Measurements from ENCODE around the gene TMTC1. TPM values are rescaled to one million over a fixed set of nuclear protein-coding genes. Genes with fewer than 3 reads are reported as not detected.

TMTC1 gene
- total RNA-seq, 4 donors from 2014 or later = 7.4 to 25.6 (median 15.4) TPM

- Histone ChIP-seq H3K9me3 (no peaks in the 10 kb centered on the region), H3K27ac (no peak overlapping the region), H3K4me1 (no peaks in the 10 kb centered on the region), H3K27me3 (no peaks in the 10 kb centered on the region), H3K4me3 (no peak overlapping the region), H3K36me3 (no peaks in the 10 kb centered on the region)
- no peak for TF ChIP-seq CTCF (IDR thresholded peaks at IDR 0.05)
- TF ChIP-seq POLR2A (IDR thresholded peaks at IDR 0.05) = no peak
- no peak for DNase-seq
Measured at GRCh38 chr12:29533815-29534489, 249.8 kb downstream of the TMTC1 start.

- no peak for DNase-seq
- Histone ChIP-seq H3K27ac (no peak overlapping the region), H3K9me3 (no peaks in the 10 kb centered on the region), H3K36me3 (no peaks in the 10 kb centered on the region), H3K27me3 (no peaks in the 10 kb centered on the region), H3K4me1 (no peaks in the 10 kb centered on the region), H3K4me3 (no peak overlapping the region)
- TF ChIP-seq POLR2A (IDR thresholded peaks at IDR 0.05) (no peak), CTCF (IDR thresholded peaks at IDR 0.05) (no peak)
Measured at GRCh38 chr12:29531471-29531870, 252.3 kb downstream of the TMTC1 start.

- no peak for TF ChIP-seq CTCF (IDR thresholded peaks at IDR 0.05)
- no peak for TF ChIP-seq POLR2A (IDR thresholded peaks at IDR 0.05)
- H3K4me3 ChIP-seq = no peak overlapping the region
- H3K27me3 ChIP-seq = no peaks in the 10 kb centered on the region
- no peak for DNase-seq
- H3K4me1 ChIP-seq = no peaks in the 10 kb centered on the region
- H3K9me3 ChIP-seq = no peaks in the 10 kb centered on the region
- no peaks in the 10 kb centered on the region for H3K36me3 ChIP-seq
- no peak overlapping the region for H3K27ac ChIP-seq
Measured at GRCh38 chr12:29530436-29530835, 253.3 kb downstream of the TMTC1 start.

GRCh38 chr12:29528161-29528560 lies 255.6 kb downstream of the TMTC1 start:
- H3K4me1 ChIP-seq = no peaks in the 10 kb centered on the region
- H3K27ac ChIP-seq = no peak overlapping the region
- DNase-seq = no peak
- no peak overlapping the region for H3K4me3 ChIP-seq
- H3K9me3 ChIP-seq = no peaks in the 10 kb centered on the region
- no peaks in the 10 kb centered on the region for H3K27me3 ChIP-seq
- no peaks in the 10 kb centered on the region for H3K36me3 ChIP-seq
- no peak for TF ChIP-seq POLR2A (IDR thresholded peaks at IDR 0.05)
- no peak for TF ChIP-seq CTCF (IDR thresholded peaks at IDR 0.05)

GRCh38 chr12:29521951-29522350 lies 261.8 kb downstream of the TMTC1 start:
- H3K27ac ChIP-seq = no peak overlapping the region
- no peaks in the 10 kb centered on the region for H3K9me3 ChIP-seq
- TF ChIP-seq CTCF (IDR thresholded peaks at IDR 0.05) = no peak
- TF ChIP-seq POLR2A (IDR thresholded peaks at IDR 0.05) = no peak
- H3K4me3 ChIP-seq = no peak overlapping the region
- no peaks in the 10 kb centered on the region for H3K4me1 ChIP-seq
- DNase-seq = no peak
- H3K36me3 ChIP-seq = no peaks in the 10 kb centered on the region
- H3K27me3 ChIP-seq = no peaks in the 10 kb centered on the region
